Esophagus squamous epithelium (tissue), 4 donors: ENCODE data around the gene SZT2.

Experiments
- CTCF ChIP-seq, 6 experiments: fragments of 450-650 bp in 4 of 6; fragments of 200-600 bp in 2 of 6; sonication (generic) in 2 of 6; IDR thresholded peaks; one replicate each; pipeline ENCODE4 v1.5.1; 2016 to 2019; ENCODE audit warnings: antibody characterized with exemption in 6 of 6, mild to moderate bottlenecking in 4 of 6, moderate library complexity in 4 of 6
- POLR2A ChIP-seq, 4 donors: fragments of 450-650 bp; IDR thresholded peaks; one replicate each; pipeline ENCODE4 v1.6.1; 2017; ENCODE audit warnings: antibody characterized with exemption in 4 of 4, mild to moderate bottlenecking in 4 of 4, moderate library complexity in 3 of 4

GRCh38 chr1:43415901-43416300 lies 26.2 kb downstream of the SZT2 start:
- TF ChIP-seq POLR2A (IDR thresholded peaks at IDR 0.05) (no peak), CTCF (IDR thresholded peaks at IDR 0.05) (no peak)
